HG03025 (cell line): ENCODE measurements around the gene AFG1L.
"Not testable (repeated sequence)": the region's sequence is repeated elsewhere in the genome, so short reads cannot be mapped to it uniquely, and the experiment has no call there.

Experiments
- ATAC-seq: cut with Tn5 transposase; IDR thresholded peaks from one replicate; pipeline ENCODE4 v1.9.1; 2021; ENCODE audit warnings: mild to moderate bottlenecking, moderate library complexity; ENCODE audit not compliant: unreplicated experiment, low FRiP score

AFG1L gene

DNA sequence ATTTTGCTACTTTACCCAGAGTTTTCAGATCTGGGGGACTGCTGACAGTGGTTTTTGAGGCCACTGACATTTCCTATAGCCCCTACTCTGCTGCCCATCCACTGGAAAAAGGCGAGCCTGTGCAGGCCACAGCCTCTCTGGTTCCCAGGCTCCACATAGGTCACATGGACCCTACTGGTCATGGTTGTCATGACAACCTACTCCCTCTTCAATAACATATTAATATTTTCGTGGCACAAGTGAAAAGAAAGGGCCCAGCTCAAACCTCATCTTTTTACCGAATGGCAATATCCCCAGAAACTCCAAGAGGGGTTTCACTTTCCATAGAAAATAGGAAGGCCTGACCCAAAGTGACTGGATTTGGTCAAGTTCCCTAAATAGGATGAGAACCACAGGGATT is 254.9 kb downstream of the AFG1L start:
- ATAC-seq: no peak

DNA sequence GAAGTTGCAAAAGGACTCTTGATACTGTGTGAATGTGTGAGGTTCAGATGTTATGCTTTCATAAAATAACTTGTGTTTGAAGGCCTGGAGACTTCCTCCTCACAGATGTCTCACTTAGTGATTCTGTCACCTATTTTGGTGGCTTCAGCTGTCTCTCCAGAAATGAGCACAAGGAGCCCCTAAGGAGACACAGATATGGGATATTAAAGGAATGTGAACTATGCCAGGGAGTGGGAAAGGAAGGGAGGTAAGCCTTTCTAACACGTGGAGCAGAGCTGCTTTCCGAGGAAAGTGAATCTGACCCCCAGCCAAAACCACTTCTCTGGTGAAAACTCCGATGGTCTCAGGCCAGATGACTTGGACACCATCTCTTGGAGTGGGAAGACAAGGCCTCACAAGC is 255.4 kb downstream of the AFG1L start:
- ATAC-seq: no peak

GRCh38 chr6:108555399-108556052 is 260.7 kb downstream of the AFG1L start:
- ATAC-seq: no peak

GRCh38 chr6:108556250-108556649 is 261.4 kb downstream of the AFG1L start:
- ATAC-seq: no peak

- no peak for ATAC-seq
Measured at GRCh38 chr6:108556866-108557493, 262.1 kb downstream of the AFG1L start.

- no peak for ATAC-seq
Measured at GRCh38 chr6:108557494-108558371, 262.9 kb downstream of the AFG1L start.

- peak; percentile 48 for ATAC-seq
Measured at GRCh38 chr6:108558372-108559096, 263.7 kb downstream of the AFG1L start.

DNA sequence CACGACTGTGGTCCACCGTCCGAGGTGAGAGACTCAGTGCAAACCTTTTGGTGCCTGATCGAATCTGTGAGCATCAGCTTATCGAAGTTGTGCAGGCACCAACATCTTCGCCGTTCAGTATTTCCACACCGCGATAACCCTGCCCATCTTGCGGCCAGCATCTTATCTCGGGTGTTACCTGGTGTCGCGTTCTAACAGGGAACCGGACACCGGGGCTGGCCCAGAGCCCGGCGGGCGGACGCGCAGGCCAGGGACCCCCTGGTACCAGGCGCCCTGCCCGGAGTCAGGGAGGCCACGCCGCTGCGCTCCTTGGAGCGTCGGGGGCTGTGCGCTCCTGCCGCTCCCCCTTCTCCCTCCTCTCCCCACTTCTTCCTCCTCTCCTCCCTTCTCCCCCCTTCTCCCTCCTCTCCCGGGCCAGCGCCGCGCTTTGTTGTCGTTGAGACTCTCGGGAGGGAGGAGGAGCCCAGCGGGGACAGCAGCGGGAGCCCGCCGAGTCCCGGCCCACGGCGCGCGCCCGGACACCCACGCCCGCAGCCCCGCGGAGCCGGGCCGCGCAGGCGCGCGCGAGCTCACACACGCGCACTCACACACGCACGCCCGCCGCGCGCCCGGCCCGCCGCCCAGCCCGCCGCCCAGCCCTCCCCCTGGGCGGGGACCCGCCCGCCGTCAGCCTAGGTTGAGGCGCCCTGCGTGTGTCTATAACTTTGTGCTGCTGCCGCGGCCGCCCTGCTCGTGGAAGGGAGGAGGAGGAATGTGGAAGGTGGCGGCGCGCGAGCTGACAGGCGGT is 264.4 kb downstream of the AFG1L start:
- ATAC-seq: peak; percentile 35

- no peak for ATAC-seq
Measured at GRCh38 chr6:108559884-108560462, 265.1 kb downstream of the AFG1L start.

GRCh38 chr6:108560463-108561308 is 265.8 kb downstream of the AFG1L start, which contains the start of gene FOXO3:
Gene FOXO3 (plus strand): TSS chr6:108560917. CDS start chr6:108561209, 292 bp downstream.
- ATAC-seq: no peak

DNA sequence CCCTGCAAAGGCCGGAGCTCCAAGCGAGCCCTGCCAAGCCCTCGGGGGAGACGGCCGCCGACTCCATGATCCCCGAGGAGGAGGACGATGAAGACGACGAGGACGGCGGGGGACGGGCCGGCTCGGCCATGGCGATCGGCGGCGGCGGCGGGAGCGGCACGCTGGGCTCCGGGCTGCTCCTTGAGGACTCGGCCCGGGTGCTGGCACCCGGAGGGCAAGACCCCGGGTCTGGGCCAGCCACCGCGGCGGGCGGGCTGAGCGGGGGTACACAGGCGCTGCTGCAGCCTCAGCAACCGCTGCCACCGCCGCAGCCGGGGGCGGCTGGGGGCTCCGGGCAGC is 266.4 kb downstream of the AFG1L start:
- not testable (repeated sequence) for ATAC-seq

GRCh38 chr6:108561742-108562502 is 267.1 kb downstream of the AFG1L start:
- no peak for ATAC-seq

DNA sequence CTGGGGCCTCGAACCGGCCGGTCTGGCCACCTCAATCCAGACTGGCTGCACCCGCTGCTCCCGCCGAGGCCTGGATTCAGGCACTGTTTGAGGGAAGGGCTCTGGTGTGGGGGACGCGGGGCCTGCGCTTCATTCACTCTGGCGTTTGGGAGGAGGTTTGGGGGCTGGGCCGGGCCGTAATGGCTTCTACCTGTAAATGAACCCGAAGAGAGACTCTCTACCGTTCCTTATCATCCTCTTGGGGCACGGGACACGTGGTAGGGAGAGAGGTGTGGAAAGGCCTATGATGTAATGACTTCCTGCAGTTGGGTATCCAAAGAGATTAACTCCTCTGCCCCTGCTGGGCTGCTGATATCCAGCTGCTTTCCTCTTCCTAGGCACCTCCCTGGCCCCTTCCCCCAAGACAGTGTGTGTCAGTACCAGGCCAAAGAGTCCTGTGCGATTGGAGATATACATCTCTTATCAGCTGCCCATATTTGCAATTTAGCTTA is 267.7 kb downstream of the AFG1L start:
- ATAC-seq: no peak

DNA sequence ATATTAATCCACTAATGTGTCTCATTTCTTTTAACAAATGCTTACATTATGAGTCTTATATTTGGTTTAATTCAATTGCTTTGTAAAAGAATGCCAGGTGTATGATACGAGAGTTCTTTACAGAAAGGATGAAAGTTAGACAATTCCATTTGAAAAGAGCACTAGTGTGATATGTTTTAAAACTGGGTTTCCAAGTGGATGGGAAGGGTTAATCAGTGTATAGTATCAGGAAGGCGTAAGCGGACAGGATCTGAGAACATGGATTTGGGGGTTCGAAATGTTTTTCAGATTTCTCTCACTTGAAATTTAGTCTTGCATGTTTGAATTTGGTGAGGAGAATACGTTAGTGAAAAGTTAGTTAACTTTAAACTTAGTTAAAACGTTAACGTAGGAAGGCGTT is 268.4 kb downstream of the AFG1L start:
- no peak for ATAC-seq

- no peak for ATAC-seq
Measured at GRCh38 chr6:108564178-108564577, 269.3 kb downstream of the AFG1L start.

GRCh38 chr6:108565091-108565766 is 270.4 kb downstream of the AFG1L start:
- peak; percentile 52 for ATAC-seq

DNA sequence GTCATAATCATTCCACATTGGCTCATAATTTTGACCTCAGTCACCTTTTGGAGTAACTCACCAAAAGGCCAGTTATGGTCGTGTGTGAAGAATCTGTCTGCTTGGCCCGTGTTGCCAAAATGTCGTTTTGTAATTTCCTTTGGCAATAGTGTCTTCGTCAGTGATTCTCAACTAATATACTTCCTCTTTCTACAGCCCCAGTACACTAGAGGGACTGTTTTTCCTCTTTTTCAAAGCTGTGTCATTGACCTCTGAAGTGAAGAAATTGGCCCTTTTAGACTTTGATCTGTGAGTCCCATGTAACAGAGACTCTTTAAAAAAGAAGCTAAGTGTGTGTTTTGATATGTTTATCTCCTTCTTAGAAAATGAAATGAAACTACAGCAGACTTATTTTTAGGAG is 271.0 kb downstream of the AFG1L start:
- ATAC-seq: peak; percentile 43
